HepG2 (cell line): ENCODE results near the gene BIRC5. TPM values are rescaled to one million over a fixed set of nuclear protein-coding genes. Genes with fewer than 3 reads are reported as not detected.

ENCODE experiments used
- ERF ChIP-seq: IDR thresholded peaks from 2 replicates; pipeline ENCODE4 v1.6.1; 2018; ENCODE audit warnings: missing biosample characterization, missing genetic modification reagents
- HOXA3 ChIP-seq: sonication (generic); formaldehyde crosslinking; IDR thresholded peaks from 2 replicates; pipeline ENCODE4 v1.5.0; 2020; ENCODE audit warnings: missing genetic modification reagents
- KDM2A ChIP-seq: sonication (generic); formaldehyde crosslinking; IDR thresholded peaks from 2 replicates; pipeline ENCODE4 v1.4.0; 2020; ENCODE audit warnings: low read depth, missing genetic modification reagents, borderline replicate concordance
- MTF1 ChIP-seq: sonication (generic); formaldehyde crosslinking; IDR thresholded peaks from 2 replicates; pipeline ENCODE4 v1.5.0; 2020; ENCODE audit warnings: missing genetic modification reagents
- RAD21 ChIP-seq: fragments of 450-650 bp; formaldehyde crosslinking; IDR thresholded peaks from 2 replicates; pipeline ENCODE4 v1.5.0; 2020; ENCODE audit warnings: mild to moderate bottlenecking
- SP2 ChIP-seq: sonication (generic); formaldehyde crosslinking; IDR thresholded peaks from 2 replicates; pipeline ENCODE4 v1.5.1; 2020; ENCODE audit warnings: mild to moderate bottlenecking, missing genetic modification reagents
- TEAD2 ChIP-seq: sonication (generic); formaldehyde crosslinking; IDR thresholded peaks from 2 replicates; pipeline ENCODE4 v1.9.0; 2021; ENCODE audit warnings: missing genetic modification reagents
- TEAD3 ChIP-seq: optimal IDR thresholded peaks from 2 replicates; pipeline ENCODE3; 2016; ENCODE audit warnings: borderline replicate concordance
- TOE1 ChIP-seq: sonication (generic); formaldehyde crosslinking; IDR thresholded peaks from 2 replicates; pipeline ENCODE4 v1.4.0; 2020; ENCODE audit warnings: mild to moderate bottlenecking, missing genetic modification reagents
- YEATS2 ChIP-seq: sonication (generic); formaldehyde crosslinking; IDR thresholded peaks from 2 replicates; pipeline ENCODE4 v1.4.0; 2020; ENCODE audit warnings: missing genetic modification reagents, borderline replicate concordance
- ZBTB8A ChIP-seq: sonication (generic); formaldehyde crosslinking; IDR thresholded peaks from 2 replicates; pipeline ENCODE4 v1.4.0; 2020; ENCODE audit warnings: mild to moderate bottlenecking, low read depth, missing genetic modification reagents, borderline replicate concordance
- ZEB1 ChIP-seq: IDR thresholded peaks from 2 replicates; pipeline ENCODE4 v1.6.1; 2012; ENCODE audit warnings: mild to moderate bottlenecking, low read depth, inconsistent platforms; ENCODE audit not compliant: insufficient replicate concordance
- ZFY ChIP-seq: sonication (generic); formaldehyde crosslinking; IDR thresholded peaks from 2 replicates; pipeline ENCODE4 v1.4.0; 2020; ENCODE audit warnings: missing genetic modification reagents
- ZHX2 ChIP-seq, 2 experiments: sonication (generic) in 1 of 2; formaldehyde crosslinking in 1 of 2; IDR thresholded peaks; 2 replicates each; pipeline versions ENCODE4 v1.6.1 to v1.9.0; 2014 to 2022; ENCODE audit warnings: antibody characterized with exemption in 1 of 2, borderline replicate concordance in 1 of 2, inconsistent platforms in 1 of 2, low read depth in 1 of 2, missing genetic modification reagents in 1 of 2
- ZNF124 ChIP-seq: sonication (generic); formaldehyde crosslinking; IDR thresholded peaks from 2 replicates; pipeline ENCODE4 v1.4.0; 2020; ENCODE audit warnings: missing genetic modification reagents
- ZNF280B ChIP-seq: sonication (generic); formaldehyde crosslinking; IDR thresholded peaks from 2 replicates; pipeline ENCODE4 v1.5.0; 2020; ENCODE audit warnings: missing genetic modification reagents, mild to moderate bottlenecking, borderline replicate concordance
- ZNF670 ChIP-seq: sonication (generic); formaldehyde crosslinking; IDR thresholded peaks from 2 replicates; pipeline ENCODE4 v1.8.0; 2022; ENCODE audit warnings: mild to moderate bottlenecking, missing genetic modification reagents, borderline replicate concordance
- ZNF781 ChIP-seq: sonication (generic); formaldehyde crosslinking; IDR thresholded peaks from 2 replicates; pipeline ENCODE4 v1.5.1; 2020; ENCODE audit warnings: borderline replicate concordance, mild to moderate bottlenecking, missing genetic modification reagents; ENCODE audit errors: not compliant biosample characterization
- polyA plus RNA-seq, 8 experiments: library from polyadenylated mRNA; depleted of rRNA in 3 of 8; stranded (reverse) in 7 of 8; unstranded in 1 of 8; fragments of >200 nt; fragmentation: Illumina TruSeq in 4 of 8; extraction: Trizol in 4 of 8; gene quantifications; 2 replicates each; pipeline versions ENCODE4 v1.2.1 to v1.2.3, GENCODE V29; 2011 to 2016; ENCODE audit warnings: low read depth in 4 of 8, missing spikeins in 1 of 8, mixed read lengths in 1 of 8; ENCODE audit not compliant: insufficient read depth in 1 of 8
- total RNA-seq, 5 experiments: library from RNA; depleted of rRNA; stranded (reverse); fragments of >200 nt; fragmentation: Illumina TruSeq; extraction: Trizol; gene quantifications; 2 replicates each; pipeline ENCODE4 v1.2.3, GENCODE V29; 2016; ENCODE audit warnings: low read depth in 1 of 5
- TF ChIP-seq, protein P1 (sequence below): sonication (generic); formaldehyde crosslinking; IDR thresholded peaks from 2 replicates; pipeline ENCODE4 v1.5.0; 2020; ENCODE audit warnings: missing genetic modification reagents

BIRC5 gene
- total and polyA plus RNA-seq, 2 of the 13 experiments (the other 11 are each of a cell fraction or from before 2014, with no cell fraction given): 30.3 to 135 TPM

DNA sequence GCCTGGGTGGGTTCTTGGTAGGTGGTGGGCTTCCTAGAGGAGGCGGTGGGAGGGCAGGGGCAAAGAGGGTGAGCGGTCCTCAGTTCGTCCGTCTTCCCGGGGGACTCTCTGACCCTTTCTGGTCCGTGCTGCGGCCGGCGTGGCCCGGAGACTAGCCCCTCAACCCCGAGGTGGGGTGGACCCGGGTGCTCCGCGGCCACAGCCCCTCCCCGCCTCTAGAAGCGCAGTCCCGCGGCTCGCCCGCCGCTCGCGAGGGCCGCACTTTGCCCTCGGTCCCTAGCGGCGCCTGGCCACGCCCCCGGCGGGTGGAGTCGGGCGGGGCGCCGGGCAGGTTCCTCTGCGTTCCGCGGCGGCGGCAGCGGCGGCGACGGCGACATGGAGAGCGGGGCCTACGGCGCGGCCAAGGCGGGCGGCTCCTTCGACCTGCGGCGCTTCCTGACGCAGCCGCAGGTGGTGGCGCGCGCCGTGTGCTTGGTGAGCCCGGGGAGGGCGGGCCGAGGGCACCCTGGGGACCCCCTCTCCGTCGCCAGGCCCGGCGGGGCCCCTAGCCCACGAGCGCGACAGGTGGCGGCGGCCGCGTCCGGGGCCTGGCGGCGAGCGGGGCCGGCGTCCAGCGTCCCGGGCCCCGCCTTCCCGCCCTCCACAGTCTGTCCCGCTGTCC, 45.7 kb upstream of the BIRC5 start, which contains the start of gene SYNGR2 (continued):
- TF ChIP-seq ZNF280B (CRISPR knock-in tag): no peak
- TF ChIP-seq RAD21 (CRISPR knock-in tag): peak; percentile 76
- peak; percentile 43; the same call in 1 of the 2 replicates for TF ChIP-seq ZNF124
- no peak for TF ChIP-seq ZNF670
- TF ChIP-seq TOE1 (CRISPR knock-in tag): no peak
- 0 out of 2 replicates have a peak, but pooled peaks have one; percentile 37 for TF ChIP-seq YEATS2
- TF ChIP-seq ZBTB8A: no peak
- TF ChIP-seq ZHX2 (IDR thresholded peaks at IDR 0.05; ENCODE audit: low read depth): no peak
- peak; percentile 68; the same call in 1 of the 2 replicates for TF ChIP-seq ZHX2 (CRISPR knock-in tag; IDR thresholded peaks at IDR 0.05; ENCODE audit: borderline replicate concordance)
- TF ChIP-seq HOXA3 (CRISPR knock-in tag): peak; percentile 93
- peak; percentile 96 for TF ChIP-seq ZFY
- TF ChIP-seq ERF (CRISPR knock-in tag): peak; percentile 88
- no peak for TF ChIP-seq ZEB1
- TF ChIP-seq MTF1 (CRISPR knock-in tag): no peak
- TF ChIP-seq ZNF781: no peak
- no peak for TF ChIP-seq SP2
- TF ChIP-seq, protein P1, sequence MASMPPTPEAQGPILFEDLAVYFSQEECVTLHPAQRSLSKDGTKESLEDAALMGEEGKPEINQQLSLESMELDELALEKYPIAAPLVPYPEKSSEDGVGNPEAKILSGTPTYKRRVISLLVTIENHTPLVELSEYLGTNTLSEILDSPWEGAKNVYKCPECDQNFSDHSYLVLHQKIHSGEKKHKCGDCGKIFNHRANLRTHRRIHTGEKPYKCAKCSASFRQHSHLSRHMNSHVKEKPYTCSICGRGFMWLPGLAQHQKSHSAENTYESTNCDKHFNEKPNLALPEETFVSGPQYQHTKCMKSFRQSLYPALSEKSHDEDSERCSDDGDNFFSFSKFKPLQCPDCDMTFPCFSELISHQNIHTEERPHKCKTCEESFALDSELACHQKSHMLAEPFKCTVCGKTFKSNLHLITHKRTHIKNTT: no peak
- peak; percentile 66 for TF ChIP-seq TEAD3
- TF ChIP-seq TEAD2 (CRISPR knock-in tag): no peak
- peak; percentile 70 for TF ChIP-seq KDM2A (CRISPR knock-in tag)
